A549 (cell line): Measurements from ENCODE around the gene CPPED1.

Experiments used
- CEBPB ChIP-seq, 2 experiments: fragments of >200 bp in 1 of 2; sonication (Bioruptor Twin) in 1 of 2; formaldehyde crosslinking in 1 of 2; IDR thresholded peaks; 2 replicates each; pipeline ENCODE4 v1.6.1; 2012 to 2016
- CTCF ChIP-seq: fragments of >200 bp; sonication (Bioruptor Twin); formaldehyde crosslinking; IDR thresholded peaks from 3 replicates; pipeline ENCODE4 v1.5.1; 2016
- E2F6 ChIP-seq: IDR thresholded peaks from 2 replicates; pipeline ENCODE4 v1.6.1; 2012; ENCODE audit warnings: low read depth, borderline replicate concordance
- EP300 ChIP-seq, 2 experiments: fragments of >200 bp; sonication (Bioruptor Twin); formaldehyde crosslinking; IDR thresholded peaks; 2 replicates in 1 of 2; 3 replicates in 1 of 2; pipeline ENCODE4 v1.6.1; 2016 to 2017
- HMGXB4 ChIP-seq: fragments of 250-450 bp; sonication (Bioruptor Pico); IDR thresholded peaks from 2 replicates; pipeline ENCODE4 v1.5.0; 2021; ENCODE audit warnings: mild to moderate bottlenecking, moderate library complexity, borderline replicate concordance
- JUN ChIP-seq, 2 experiments: fragments of >200 bp; sonication (Bioruptor Twin); formaldehyde crosslinking; IDR thresholded peaks; 2 replicates in 1 of 2; 3 replicates in 1 of 2; pipeline ENCODE4 v1.6.1; 2016 to 2017
- POLR2A ChIP-seq: IDR thresholded peaks from 2 replicates; pipeline ENCODE4 v1.6.1; 2012; ENCODE audit warnings: mild to moderate bottlenecking, low read length
- POLR2AphosphoS2 ChIP-seq: conservative IDR thresholded peaks from 2 replicates; pipeline ENCODE4 v1.6.1; 2012; ENCODE audit warnings: low read length, improper control_type of control experiment, inconsistent platforms
- RAD21 ChIP-seq, 2 experiments: fragments of >200 bp in 1 of 2; sonication (Bioruptor Twin) in 1 of 2; formaldehyde crosslinking in 1 of 2; IDR thresholded peaks in 1 of 2; conservative IDR thresholded peaks in 1 of 2; 2 replicates in 1 of 2; 3 replicates in 1 of 2; pipeline ENCODE4 v1.6.1; 2012 to 2018; ENCODE audit warnings: inconsistent platforms in 1 of 2
- RNF2 ChIP-seq: fragments of 200-600 bp; sonication (generic); IDR thresholded peaks from 2 replicates; pipeline ENCODE4 v1.6.1; 2016; ENCODE audit warnings: low read depth, mild to moderate bottlenecking, antibody characterized with exemption, moderate library complexity, borderline replicate concordance
- SMC3 ChIP-seq: fragments of >200 bp; sonication (Bioruptor Twin); formaldehyde crosslinking; IDR thresholded peaks from 3 replicates; pipeline ENCODE4 v1.6.1; 2018; ENCODE audit warnings: inconsistent platforms
- TF ChIP-seq, protein P1 (sequence below): fragments of 150-350 bp; IDR thresholded peaks from 2 replicates; pipeline ENCODE4 v1.6.1; 2014; ENCODE audit warnings: low read depth, mild to moderate bottlenecking, low read length
- TF ChIP-seq, protein P2 (sequence below): fragments of 200-600 bp; sonication (generic); IDR thresholded peaks from 2 replicates; pipeline ENCODE4 v1.6.1; 2016; ENCODE audit warnings: antibody characterized with exemption, mild to moderate bottlenecking, moderate library complexity

GRCh38 chr16:12612598-12613101 is 191.0 kb downstream of the CPPED1 start:
- TF ChIP-seq CTCF = no peak
- no peak for TF ChIP-seq RNF2
- TF ChIP-seq HMGXB4 (CRISPR knock-in tag) = no peak
- TF ChIP-seq POLR2AphosphoS2 = no peak
- no peak for TF ChIP-seq RAD21 (conservative IDR thresholded peaks at IDR 0.05 in 1 of 2, IDR thresholded peaks at IDR 0.05 in 1 of 2)
- TF ChIP-seq SMC3 = no peak
- TF ChIP-seq E2F6 = no peak
- no peak for TF ChIP-seq CEBPB (IDR thresholded peaks at IDR 0.05)
- peak in 1 of 2 experiments; percentile 31; a peak in 1 of 5 replicates for TF ChIP-seq JUN (IDR thresholded peaks at IDR 0.05)
- TF ChIP-seq POLR2A = no peak
- no peak for TF ChIP-seq EP300 (IDR thresholded peaks at IDR 0.05)
- TF ChIP-seq, protein P1, sequence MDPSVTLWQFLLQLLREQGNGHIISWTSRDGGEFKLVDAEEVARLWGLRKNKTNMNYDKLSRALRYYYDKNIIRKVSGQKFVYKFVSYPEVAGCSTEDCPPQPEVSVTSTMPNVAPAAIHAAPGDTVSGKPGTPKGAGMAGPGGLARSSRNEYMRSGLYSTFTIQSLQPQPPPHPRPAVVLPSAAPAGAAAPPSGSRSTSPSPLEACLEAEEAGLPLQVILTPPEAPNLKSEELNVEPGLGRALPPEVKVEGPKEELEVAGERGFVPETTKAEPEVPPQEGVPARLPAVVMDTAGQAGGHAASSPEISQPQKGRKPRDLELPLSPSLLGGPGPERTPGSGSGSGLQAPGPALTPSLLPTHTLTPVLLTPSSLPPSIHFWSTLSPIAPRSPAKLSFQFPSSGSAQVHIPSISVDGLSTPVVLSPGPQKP = no peak
- TF ChIP-seq, protein P2, sequence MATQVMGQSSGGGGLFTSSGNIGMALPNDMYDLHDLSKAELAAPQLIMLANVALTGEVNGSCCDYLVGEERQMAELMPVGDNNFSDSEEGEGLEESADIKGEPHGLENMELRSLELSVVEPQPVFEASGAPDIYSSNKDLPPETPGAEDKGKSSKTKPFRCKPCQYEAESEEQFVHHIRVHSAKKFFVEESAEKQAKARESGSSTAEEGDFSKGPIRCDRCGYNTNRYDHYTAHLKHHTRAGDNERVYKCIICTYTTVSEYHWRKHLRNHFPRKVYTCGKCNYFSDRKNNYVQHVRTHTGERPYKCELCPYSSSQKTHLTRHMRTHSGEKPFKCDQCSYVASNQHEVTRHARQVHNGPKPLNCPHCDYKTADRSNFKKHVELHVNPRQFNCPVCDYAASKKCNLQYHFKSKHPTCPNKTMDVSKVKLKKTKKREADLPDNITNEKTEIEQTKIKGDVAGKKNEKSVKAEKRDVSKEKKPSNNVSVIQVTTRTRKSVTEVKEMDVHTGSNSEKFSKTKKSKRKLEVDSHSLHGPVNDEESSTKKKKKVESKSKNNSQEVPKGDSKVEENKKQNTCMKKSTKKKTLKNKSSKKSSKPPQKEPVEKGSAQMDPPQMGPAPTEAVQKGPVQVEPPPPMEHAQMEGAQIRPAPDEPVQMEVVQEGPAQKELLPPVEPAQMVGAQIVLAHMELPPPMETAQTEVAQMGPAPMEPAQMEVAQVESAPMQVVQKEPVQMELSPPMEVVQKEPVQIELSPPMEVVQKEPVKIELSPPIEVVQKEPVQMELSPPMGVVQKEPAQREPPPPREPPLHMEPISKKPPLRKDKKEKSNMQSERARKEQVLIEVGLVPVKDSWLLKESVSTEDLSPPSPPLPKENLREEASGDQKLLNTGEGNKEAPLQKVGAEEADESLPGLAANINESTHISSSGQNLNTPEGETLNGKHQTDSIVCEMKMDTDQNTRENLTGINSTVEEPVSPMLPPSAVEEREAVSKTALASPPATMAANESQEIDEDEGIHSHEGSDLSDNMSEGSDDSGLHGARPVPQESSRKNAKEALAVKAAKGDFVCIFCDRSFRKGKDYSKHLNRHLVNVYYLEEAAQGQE = no peak
